K562 (cell line): ENCODE measurements around the gene TSSK6. TPM values are rescaled to one million over a fixed set of nuclear protein-coding genes. Genes with fewer than 3 reads are reported as not detected.
A peak's percentile ranks its signal among the peaks of the same experiment; 100 is the strongest.

ENCODE experiments used
- ATF1 ChIP-seq, 2 experiments: fragments of 450-650 bp in 1 of 2; IDR thresholded peaks; 2 replicates each; pipeline ENCODE4 v1.6.1; 2016; ENCODE audit warnings: missing compliant biosample characterization in 1 of 2, missing genetic modification characterization in 1 of 2
- BCOR ChIP-seq: fragments of 450-650 bp; IDR thresholded peaks from 2 replicates; pipeline ENCODE4 v1.6.1; 2016
- BHLHE40 ChIP-seq: IDR thresholded peaks from 2 replicates; pipeline ENCODE4 v1.6.1; 2011; ENCODE audit warnings: low read length, improper control_type of control experiment
- CBFA2T3 ChIP-seq: fragments of 450-650 bp; IDR thresholded peaks from 2 replicates; pipeline ENCODE4 v1.6.1; 2017
- COPS2 ChIP-seq: fragments of 450-650 bp; conservative IDR thresholded peaks from 2 replicates; pipeline ENCODE4 v1.6.1; 2016; ENCODE audit warnings: mild to moderate bottlenecking, moderate library complexity
- FOXJ2 ChIP-seq: fragments of 200-800 bp; sonication (Bioruptor generic); IDR thresholded peaks from 2 replicates; pipeline ENCODE4 v1.6.1; 2016; ENCODE audit warnings: missing genetic modification characterization, missing compliant biosample characterization
- FOXM1 ChIP-seq, 2 experiments: fragments of 450-650 bp in 1 of 2; sonication (generic) in 1 of 2; formaldehyde crosslinking in 1 of 2; IDR thresholded peaks; 2 replicates each; pipeline versions ENCODE4 v1.6.1 to v1.9.0; 2017 to 2022; ENCODE audit warnings: low read depth in 2 of 2, mild to moderate bottlenecking in 2 of 2, missing genetic modification reagents in 1 of 2, moderate library complexity in 1 of 2
- HOXB6 ChIP-seq: fragments of 250-450 bp; sonication (Bioruptor Pico); IDR thresholded peaks from 2 replicates; pipeline ENCODE4 v1.5.1; 2022; ENCODE audit warnings: mild to moderate bottlenecking, borderline replicate concordance
- JUND ChIP-seq, 2 experiments: IDR thresholded peaks; 2 replicates in 1 of 2; 3 replicates in 1 of 2; pipeline ENCODE4 v1.6.1; 2011; ENCODE audit warnings: borderline replicate concordance in 2 of 2, low read depth in 2 of 2, low read length in 2 of 2, improper control_type of control experiment in 1 of 2, missing biosample characterization in 1 of 2, missing genetic modification characterization in 1 of 2, missing genetic modification reagents in 1 of 2
- MCM3 ChIP-seq: fragments of 450-650 bp; IDR thresholded peaks from 2 replicates; pipeline ENCODE4 v1.6.1; 2016
- MTF1 ChIP-seq: fragments of 250-450 bp; sonication (Bioruptor Pico); IDR thresholded peaks from 2 replicates; pipeline ENCODE4 v1.9.0; 2021; ENCODE audit warnings: moderate library complexity, mild to moderate bottlenecking, inconsistent platforms, borderline replicate concordance
- MXI1 ChIP-seq: IDR thresholded peaks from 2 replicates; pipeline ENCODE4 v1.6.1; 2011; ENCODE audit warnings: low read depth, mild to moderate bottlenecking, improper control_type of control experiment, low read length
- NCOR1 ChIP-seq: fragments of 450-650 bp; IDR thresholded peaks from 2 replicates; pipeline ENCODE4 v1.6.1; 2016; ENCODE audit warnings: mild to moderate bottlenecking, moderate library complexity
- PRPF4 ChIP-seq: fragments of 200-400 bp; formaldehyde crosslinking; IDR thresholded peaks from one replicate; pipeline ENCODE4 v1.6.1; 2017; ENCODE audit warnings: low read length, low read depth, mild to moderate bottlenecking; ENCODE audit not compliant: insufficient read depth, poor library complexity, severe bottlenecking
- RAD21 ChIP-seq, 2 experiments: fragments of 250-450 bp in 1 of 2; fragments of 450-650 bp in 1 of 2; sonication (Bioruptor Pico) in 1 of 2; formaldehyde crosslinking in 1 of 2; IDR thresholded peaks in 1 of 2; conservative IDR thresholded peaks in 1 of 2; 2 replicates each; pipeline versions ENCODE4 v1.4.0 to v1.8.0; 2020 to 2022; ENCODE audit warnings: mild to moderate bottlenecking in 2 of 2, moderate library complexity in 1 of 2
- SMC3 ChIP-seq: conservative IDR thresholded peaks from 2 replicates; pipeline ENCODE4 v1.6.1; 2011; ENCODE audit warnings: low read depth, low read length, improper control_type of control experiment; ENCODE audit not compliant: insufficient read depth
- SRSF1 ChIP-seq: fragments of 200-400 bp; formaldehyde crosslinking; IDR thresholded peaks from 2 replicates; pipeline ENCODE4 v1.6.1; 2017; ENCODE audit warnings: mild to moderate bottlenecking, low read depth, low read length, moderate library complexity
- TSC22D4 ChIP-seq: fragments of 450-650 bp; IDR thresholded peaks from 2 replicates; pipeline ENCODE4 v1.6.1; 2016; ENCODE audit warnings: missing genetic modification characterization, missing biosample characterization, control low read depth
- ZBTB7A ChIP-seq: IDR thresholded peaks from 2 replicates; pipeline ENCODE4 v1.6.1; 2011; ENCODE audit warnings: low read depth, mild to moderate bottlenecking, low read length, moderate library complexity, borderline replicate concordance; ENCODE audit not compliant: control insufficient read depth
- ZNF324 ChIP-seq: fragments of 250-450 bp; sonication (Bioruptor Pico); IDR thresholded peaks from 2 replicates; pipeline ENCODE4 v1.4.0; 2020; ENCODE audit warnings: mild to moderate bottlenecking
- ZNF551 ChIP-seq: fragments of 250-450 bp; sonication (Bioruptor Pico); IDR thresholded peaks from 2 replicates; pipeline ENCODE4 v1.5.0; 2021; ENCODE audit warnings: mild to moderate bottlenecking, moderate library complexity
- ZNF696 ChIP-seq: fragments of 250-450 bp; sonication (Bioruptor Pico); conservative IDR thresholded peaks from 2 replicates; pipeline ENCODE4 v1.4.0; 2020; ENCODE audit warnings: mild to moderate bottlenecking, moderate library complexity
- polyA plus RNA-seq, 8 experiments: library from polyadenylated mRNA; depleted of rRNA in 4 of 8; stranded (reverse) in 5 of 8; unstranded in 3 of 8; fragments of >200 nt; fragmentation: Nextera tagmentation in 2 of 8; fragmentation: Illumina TruSeq in 1 of 8; extraction: Ambion mirVana in 2 of 8; extraction: Trizol in 1 of 8; gene quantifications; 2 replicates each; pipeline versions ENCODE4 v1.2.1 to v1.2.3, GENCODE V29; 2011 to 2014; ENCODE audit warnings: inconsistent platforms in 1 of 8, missing spikeins in 1 of 8
- total RNA-seq, 7 experiments: library from RNA; depleted of rRNA in 6 of 7; stranded (reverse); fragments of >200 nt in 6 of 7; fragmentation: Illumina TruSeq in 2 of 7; extraction: Trizol in 2 of 7; gene quantifications; 2 replicates each; pipeline versions ENCODE4 v1.2.1 to v1.2.3, GENCODE V29; 2011 to 2021; ENCODE audit warnings: low replicate concordance in 1 of 7
- TF ChIP-seq, protein P1 (sequence below): fragments of 250-450 bp; sonication (Bioruptor Pico); IDR thresholded peaks from 2 replicates; pipeline ENCODE4 v1.4.0; 2020; ENCODE audit warnings: mild to moderate bottlenecking, moderate library complexity, borderline replicate concordance
- TF ChIP-seq, protein P2 (sequence below): fragments of 250-450 bp; sonication (Bioruptor Pico); IDR thresholded peaks from 2 replicates; pipeline ENCODE4 v1.6.1; 2021; ENCODE audit warnings: mild to moderate bottlenecking

TSSK6 gene
- total and polyA plus RNA-seq, 9 of the 15 experiments (the other 6 are each of a cell fraction or from before 2014, with no cell fraction given), result 0.21 to 2.6 (median 1.5) TPM; not detected in 3

- TF ChIP-seq ZNF696 (CRISPR knock-in tag) (no peak), ZBTB7A (peak; percentile 23; the same call in 1 of the 2 replicates), MCM3 (no peak), BHLHE40 (0 out of 2 replicates have a peak, but pooled peaks have one; percentile 13), NCOR1 (no peak), ATF1 (CRISPR knock-in tag; IDR thresholded peaks at IDR 0.05) (no peak), ATF1 (tag; IDR thresholded peaks at IDR 0.05) (peak; percentile 45; the same call in 1 of the 2 replicates), FOXJ2 (no peak), ZNF551 (CRISPR knock-in tag) (no peak), RAD21 (CRISPR knock-in tag; conservative IDR thresholded peaks at IDR 0.05 in 1 of 2, IDR thresholded peaks at IDR 0.05 in 1 of 2) (peak; percentile 87 to 91), SRSF1 (no peak), JUND (IDR thresholded peaks at IDR 0.05; ENCODE audit: borderline replicate concordance, low read depth, low read length) (peak; percentile 35; the same call in 1 of the 2 replicates), JUND (tag; IDR thresholded peaks at IDR 0.05; ENCODE audit: borderline replicate concordance, low read depth, low read length) (no peak), PRPF4 (no peak), FOXM1 (IDR thresholded peaks at IDR 0.05; ENCODE audit: low read depth) (no peak), FOXM1 (CRISPR knock-in tag; IDR thresholded peaks at IDR 0.05; ENCODE audit: low read depth) (0 out of 2 replicates have a peak, but pooled peaks have one; percentile 15), CBFA2T3 (no peak), HOXB6 (CRISPR knock-in tag) (no peak), SMC3 (peak; percentile 93), MTF1 (CRISPR knock-in tag) (no peak), COPS2 (no peak), TSC22D4 (tag) (no peak), BCOR (no peak), ZNF324 (CRISPR knock-in tag) (no peak), MXI1 (no peak)
- TF ChIP-seq, protein P1, sequence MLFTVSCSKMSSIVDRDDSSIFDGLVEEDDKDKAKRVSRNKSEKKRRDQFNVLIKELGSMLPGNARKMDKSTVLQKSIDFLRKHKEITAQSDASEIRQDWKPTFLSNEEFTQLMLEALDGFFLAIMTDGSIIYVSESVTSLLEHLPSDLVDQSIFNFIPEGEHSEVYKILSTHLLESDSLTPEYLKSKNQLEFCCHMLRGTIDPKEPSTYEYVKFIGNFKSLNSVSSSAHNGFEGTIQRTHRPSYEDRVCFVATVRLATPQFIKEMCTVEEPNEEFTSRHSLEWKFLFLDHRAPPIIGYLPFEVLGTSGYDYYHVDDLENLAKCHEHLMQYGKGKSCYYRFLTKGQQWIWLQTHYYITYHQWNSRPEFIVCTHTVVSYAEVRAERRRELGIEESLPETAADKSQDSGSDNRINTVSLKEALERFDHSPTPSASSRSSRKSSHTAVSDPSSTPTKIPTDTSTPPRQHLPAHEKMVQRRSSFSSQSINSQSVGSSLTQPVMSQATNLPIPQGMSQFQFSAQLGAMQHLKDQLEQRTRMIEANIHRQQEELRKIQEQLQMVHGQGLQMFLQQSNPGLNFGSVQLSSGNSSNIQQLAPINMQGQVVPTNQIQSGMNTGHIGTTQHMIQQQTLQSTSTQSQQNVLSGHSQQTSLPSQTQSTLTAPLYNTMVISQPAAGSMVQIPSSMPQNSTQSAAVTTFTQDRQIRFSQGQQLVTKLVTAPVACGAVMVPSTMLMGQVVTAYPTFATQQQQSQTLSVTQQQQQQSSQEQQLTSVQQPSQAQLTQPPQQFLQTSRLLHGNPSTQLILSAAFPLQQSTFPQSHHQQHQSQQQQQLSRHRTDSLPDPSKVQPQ, result no peak
- TF ChIP-seq, protein P2, sequence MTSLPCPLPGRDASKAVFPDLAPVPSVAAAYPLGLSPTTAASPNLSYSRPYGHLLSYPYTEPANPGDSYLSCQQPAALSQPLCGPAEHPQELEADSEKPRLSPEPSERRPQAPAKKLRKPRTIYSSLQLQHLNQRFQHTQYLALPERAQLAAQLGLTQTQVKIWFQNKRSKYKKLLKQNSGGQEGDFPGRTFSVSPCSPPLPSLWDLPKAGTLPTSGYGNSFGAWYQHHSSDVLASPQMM, result no peak
Measured at GRCh38 chr19:19531951-19532805, 16.8 kb upstream of the TSSK6 start (continued).
